Parathyroid adenoma (tissue), 2 donors: ENCODE measurements around the gene WDR91.

Experiments
- H2AFZ ChIP-seq: fragments of 300-600 bp; sonication (generic); one replicate; pipeline ENCODE4 v1.7.0; 2017; ENCODE audit warnings: antibody characterized with exemption, mild to moderate bottlenecking
- H3K27ac ChIP-seq: fragments of 300-600 bp; sonication (generic); one replicate; pipeline ENCODE4 v1.7.0; 2017
- H3K27me3 ChIP-seq: fragments of 300-600 bp; sonication (generic); one replicate; pipeline ENCODE4 v1.7.0; 2017; ENCODE audit warnings: low read length; ENCODE audit not compliant: control insufficient read depth, insufficient read depth
- H3K36me3 ChIP-seq: fragments of 300-600 bp; sonication (generic); one replicate; pipeline ENCODE4 v1.7.0; 2017; ENCODE audit warnings: low read length; ENCODE audit not compliant: control insufficient read depth, insufficient read depth
- H3K4me1 ChIP-seq: fragments of 300-600 bp; sonication (generic); one replicate; pipeline ENCODE4 v1.7.0; 2017; ENCODE audit warnings: control low read depth
- H3K4me2 ChIP-seq: fragments of 300-600 bp; sonication (generic); one replicate; pipeline ENCODE4 v1.7.0; 2017; ENCODE audit warnings: low read length
- H3K4me3 ChIP-seq: fragments of 300-600 bp; sonication (generic); one replicate; pipeline ENCODE4 v1.7.0; 2017; ENCODE audit warnings: low read depth, low read length
- H3K79me2 ChIP-seq: fragments of 300-600 bp; sonication (generic); one replicate; pipeline ENCODE4 v1.7.0; 2017; ENCODE audit warnings: control low read depth
- H3K9ac ChIP-seq: fragments of 300-600 bp; sonication (generic); one replicate; pipeline ENCODE4 v1.7.0; 2017; ENCODE audit warnings: mild to moderate bottlenecking
- H3K9me3 ChIP-seq: fragments of 300-600 bp; sonication (generic); one replicate; pipeline ENCODE4 v1.7.0; 2017; ENCODE audit warnings: low read length; ENCODE audit not compliant: control insufficient read depth
- TF ChIP-seq, protein P1 (sequence below): fragments of 300-600 bp; sonication (generic); IDR thresholded peaks from one replicate; pipeline ENCODE4 v1.7.0; 2017; ENCODE audit warnings: antibody characterized with exemption, mild to moderate bottlenecking
- donor health status: primary hyperparathyroidism.

WDR91 gene

DNA sequence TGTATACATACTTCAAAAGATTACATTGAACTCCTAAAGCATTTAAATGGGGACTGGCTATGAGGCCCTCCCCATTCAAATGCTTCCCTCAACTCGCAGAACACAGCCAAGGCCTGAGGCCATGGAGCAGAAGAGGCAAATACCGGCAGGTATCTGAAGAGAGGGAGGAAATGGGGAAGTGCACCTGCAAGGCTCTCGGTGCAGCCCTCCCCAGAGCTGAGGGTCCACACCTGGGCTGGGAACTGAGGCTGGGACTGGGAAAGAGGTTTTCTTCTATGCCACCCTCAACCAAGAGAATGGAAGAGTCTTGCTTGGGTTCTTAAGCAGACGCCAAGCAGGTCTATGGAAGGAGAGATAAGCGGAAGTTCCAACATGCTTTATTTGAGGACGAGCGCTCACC lies 27.8 kb downstream of the WDR91 start:
- H3K4me2 ChIP-seq: no peak overlapping the region
- TF ChIP-seq, protein P1, sequence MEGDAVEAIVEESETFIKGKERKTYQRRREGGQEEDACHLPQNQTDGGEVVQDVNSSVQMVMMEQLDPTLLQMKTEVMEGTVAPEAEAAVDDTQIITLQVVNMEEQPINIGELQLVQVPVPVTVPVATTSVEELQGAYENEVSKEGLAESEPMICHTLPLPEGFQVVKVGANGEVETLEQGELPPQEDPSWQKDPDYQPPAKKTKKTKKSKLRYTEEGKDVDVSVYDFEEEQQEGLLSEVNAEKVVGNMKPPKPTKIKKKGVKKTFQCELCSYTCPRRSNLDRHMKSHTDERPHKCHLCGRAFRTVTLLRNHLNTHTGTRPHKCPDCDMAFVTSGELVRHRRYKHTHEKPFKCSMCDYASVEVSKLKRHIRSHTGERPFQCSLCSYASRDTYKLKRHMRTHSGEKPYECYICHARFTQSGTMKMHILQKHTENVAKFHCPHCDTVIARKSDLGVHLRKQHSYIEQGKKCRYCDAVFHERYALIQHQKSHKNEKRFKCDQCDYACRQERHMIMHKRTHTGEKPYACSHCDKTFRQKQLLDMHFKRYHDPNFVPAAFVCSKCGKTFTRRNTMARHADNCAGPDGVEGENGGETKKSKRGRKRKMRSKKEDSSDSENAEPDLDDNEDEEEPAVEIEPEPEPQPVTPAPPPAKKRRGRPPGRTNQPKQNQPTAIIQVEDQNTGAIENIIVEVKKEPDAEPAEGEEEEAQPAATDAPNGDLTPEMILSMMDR: no peak
- H3K27me3 ChIP-seq: no peaks in the 10 kb centered on the region
- no peaks in the 10 kb centered on the region for H3K36me3 ChIP-seq
- no peak overlapping the region for H2AFZ ChIP-seq
- no peak overlapping the region for H3K4me3 ChIP-seq
- no peaks in the 10 kb centered on the region for H3K9me3 ChIP-seq
- H3K4me1 ChIP-seq: no peaks in the 10 kb centered on the region
- H3K27ac ChIP-seq: no peak overlapping the region
- H3K79me2 ChIP-seq: no peaks in the 10 kb centered on the region
- no peak overlapping the region for H3K9ac ChIP-seq

DNA sequence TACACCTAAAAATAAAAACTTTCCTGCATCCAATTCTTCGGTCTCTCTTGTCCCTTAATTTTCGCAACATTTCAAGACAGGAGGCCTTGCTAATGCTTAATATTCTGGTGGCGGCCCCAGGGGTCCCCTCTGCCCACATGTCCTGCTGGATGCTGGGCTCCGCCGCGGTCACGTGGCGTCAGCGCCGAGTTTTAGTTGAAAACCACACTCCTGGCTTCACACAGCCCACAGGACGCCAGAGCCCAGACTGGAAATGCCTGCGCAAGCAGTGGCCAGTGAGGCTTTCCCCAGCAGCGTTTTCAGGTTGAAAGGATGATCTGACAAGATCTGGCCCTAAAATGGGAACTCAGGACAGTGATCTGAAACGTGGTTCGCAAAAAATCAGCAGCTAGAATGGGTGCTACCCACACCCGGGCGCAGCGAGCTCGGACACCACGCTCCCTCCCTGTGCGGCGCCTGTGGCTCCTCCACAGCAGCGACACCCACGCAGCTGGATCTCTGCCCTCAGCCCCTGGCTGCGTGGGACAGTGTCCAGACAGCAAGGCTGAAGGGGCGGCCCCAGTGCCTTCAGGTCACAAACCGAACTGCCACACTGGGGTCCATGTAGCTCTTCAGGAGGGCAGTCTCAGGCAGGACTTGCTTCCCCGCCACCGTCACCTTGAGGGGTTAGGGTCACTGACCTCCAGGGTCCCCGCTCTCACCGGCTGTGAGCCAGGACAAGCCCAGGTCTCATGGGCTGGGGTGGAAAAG lies 29.2 kb downstream of the WDR91 start:
- H3K36me3 ChIP-seq: no peaks in the 10 kb centered on the region
- H3K79me2 ChIP-seq: no peaks in the 10 kb centered on the region
- no peak overlapping the region for H2AFZ ChIP-seq
- no peak overlapping the region for H3K4me2 ChIP-seq
- H3K4me1 ChIP-seq: no peaks in the 10 kb centered on the region
- TF ChIP-seq, protein P1: no peak
- no peaks in the 10 kb centered on the region for H3K27me3 ChIP-seq
- no peak overlapping the region for H3K27ac ChIP-seq
- H3K9me3 ChIP-seq: no peaks in the 10 kb centered on the region
- H3K9ac ChIP-seq: no peak overlapping the region
- H3K4me3 ChIP-seq: no peak overlapping the region

DNA sequence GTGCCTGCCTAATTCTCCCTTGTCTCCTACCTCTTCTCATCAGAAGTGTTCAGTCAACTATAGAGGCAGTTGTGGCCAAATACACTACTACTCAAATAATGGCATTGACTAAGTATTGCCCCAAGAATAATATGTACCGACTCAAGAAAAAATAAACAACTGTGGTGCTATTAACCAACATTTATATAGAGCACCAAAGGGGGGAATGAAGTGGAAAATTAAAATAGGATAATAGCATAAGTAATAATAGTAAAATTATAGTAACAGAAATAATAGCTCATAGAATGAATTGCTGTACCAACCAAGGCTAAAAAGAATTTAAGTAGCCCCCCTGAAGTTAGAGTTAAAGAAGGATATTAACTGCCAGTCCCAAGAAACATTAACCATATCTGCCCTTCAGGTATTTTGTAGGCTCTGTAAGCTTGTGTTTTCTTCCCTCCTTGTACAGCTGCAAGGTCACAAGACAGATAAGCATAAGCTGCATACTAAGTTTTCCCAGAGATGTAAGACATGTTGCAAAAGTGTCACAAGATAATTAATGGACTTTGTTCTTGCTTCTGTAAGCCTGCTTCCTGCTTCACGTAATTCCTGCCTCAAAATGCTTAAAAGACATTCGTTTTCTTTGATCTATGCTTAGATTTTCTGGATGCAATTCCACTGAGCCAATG lies 29.9 kb downstream of the WDR91 start:
- no peaks in the 10 kb centered on the region for H3K27me3 ChIP-seq
- H3K36me3 ChIP-seq: no peaks in the 10 kb centered on the region
- TF ChIP-seq, protein P1: no peak
- no peak overlapping the region for H3K9ac ChIP-seq
- H3K4me2 ChIP-seq: no peak overlapping the region
- no peak overlapping the region for H3K27ac ChIP-seq
- H3K79me2 ChIP-seq: no peaks in the 10 kb centered on the region
- H3K4me1 ChIP-seq: no peaks in the 10 kb centered on the region
- no peak overlapping the region for H3K4me3 ChIP-seq
- H3K9me3 ChIP-seq: no peaks in the 10 kb centered on the region
- no peak overlapping the region for H2AFZ ChIP-seq

DNA sequence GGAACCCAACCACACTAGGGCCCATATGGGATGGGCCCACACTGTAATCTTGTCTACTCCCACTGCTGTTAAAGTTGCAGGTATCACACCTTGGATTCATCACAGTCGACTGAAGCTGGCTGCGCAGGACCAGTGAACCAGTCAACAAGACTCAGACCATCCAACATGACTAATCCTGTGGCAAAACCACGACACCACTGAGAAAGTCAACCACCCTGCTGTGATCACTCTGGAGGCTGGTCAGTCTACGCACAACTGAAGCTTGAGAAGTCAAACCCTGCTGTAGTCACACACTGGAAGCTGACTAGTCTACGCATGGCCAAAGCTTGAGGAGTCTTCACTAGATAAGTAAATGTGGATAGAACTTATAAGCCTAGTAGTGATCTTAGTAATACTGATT lies 31.2 kb downstream of the WDR91 start:
- Histone ChIP-seq H3K9me3 (no peaks in the 10 kb centered on the region), H3K27ac (no peak overlapping the region), H3K36me3 (no peaks in the 10 kb centered on the region), H3K27me3 (no peaks in the 10 kb centered on the region), H3K4me3 (no peak overlapping the region), H3K9ac (no peak overlapping the region), H3K4me2 (no peak overlapping the region), H2AFZ (no peak overlapping the region), H3K79me2 (no peaks in the 10 kb centered on the region), H3K4me1 (no peaks in the 10 kb centered on the region)
- TF ChIP-seq, protein P1: no peak
